K562 (cell line): ENCODE results near the gene ZNF768. TPM values are rescaled to one million over a fixed set of nuclear protein-coding genes. Genes with fewer than 3 reads are reported as not detected.

Experiments used
- DACH1 ChIP-seq: fragments of 450-650 bp; IDR thresholded peaks from 2 replicates; pipeline ENCODE4 v1.6.1; 2018; ENCODE audit not compliant: partially characterized antibody
- FOXK2 ChIP-seq, 2 experiments: fragments of 450-650 bp; IDR thresholded peaks in 1 of 2; conservative IDR thresholded peaks in 1 of 2; 2 replicates each; pipeline ENCODE4 v1.6.1; 2016; ENCODE audit warnings: low read depth in 2 of 2, mild to moderate bottlenecking in 1 of 2
- GATAD2A ChIP-seq: fragments of 450-650 bp; IDR thresholded peaks from 2 replicates; pipeline ENCODE4 v1.6.1; 2017
- GTF2A2 ChIP-seq: IDR thresholded peaks from 2 replicates; pipeline ENCODE4 v1.6.1; 2016; ENCODE audit warnings: mild to moderate bottlenecking, missing genetic modification characterization, missing compliant biosample characterization
- NCOA1 ChIP-seq: fragments of 450-650 bp; IDR thresholded peaks from 2 replicates; pipeline ENCODE4 v1.6.1; 2016; ENCODE audit warnings: low read depth
- NR2C1 ChIP-seq, 2 experiments: fragments of 450-650 bp; IDR thresholded peaks; 2 replicates each; pipeline ENCODE4 v1.6.1; 2017; ENCODE audit warnings: mild to moderate bottlenecking in 2 of 2, antibody characterized with exemption in 1 of 2, inconsistent platforms in 1 of 2, missing compliant biosample characterization in 1 of 2, missing genetic modification characterization in 1 of 2
- PTRF ChIP-seq: fragments of 450-650 bp; IDR thresholded peaks from 2 replicates; pipeline ENCODE4 v1.6.1; 2016; ENCODE audit warnings: mild to moderate bottlenecking, missing genetic modification characterization, missing compliant biosample characterization
- RUNX1 ChIP-seq: sonication (generic); IDR thresholded peaks from 2 replicates; pipeline ENCODE4 v1.6.1; 2016; ENCODE audit warnings: antibody characterized with exemption, low read depth
- ZBTB9 ChIP-seq: fragments of 450-650 bp; formaldehyde crosslinking; IDR thresholded peaks from 2 replicates; pipeline ENCODE4 v1.4.0; 2020; ENCODE audit warnings: mild to moderate bottlenecking, moderate library complexity
- ZNF134 ChIP-seq: fragments of 250-450 bp; sonication (Bioruptor Pico); conservative IDR thresholded peaks from 2 replicates; pipeline ENCODE4 v1.4.0; 2020
- polyA plus RNA-seq, 8 experiments: library from polyadenylated mRNA; depleted of rRNA in 4 of 8; stranded (reverse) in 5 of 8; unstranded in 3 of 8; fragments of >200 nt; fragmentation: Nextera tagmentation in 2 of 8; fragmentation: Illumina TruSeq in 1 of 8; extraction: Ambion mirVana in 2 of 8; extraction: Trizol in 1 of 8; gene quantifications; 2 replicates each; pipeline versions ENCODE4 v1.2.1 to v1.2.3, GENCODE V29; 2011 to 2014; ENCODE audit warnings: inconsistent platforms in 1 of 8, missing spikeins in 1 of 8
- total RNA-seq, 7 experiments: library from RNA; depleted of rRNA in 6 of 7; stranded (reverse); fragments of >200 nt in 6 of 7; fragmentation: Illumina TruSeq in 2 of 7; extraction: Trizol in 2 of 7; gene quantifications; 2 replicates each; pipeline versions ENCODE4 v1.2.1 to v1.2.3, GENCODE V29; 2011 to 2021; ENCODE audit warnings: low replicate concordance in 1 of 7
- TF ChIP-seq, protein P1 (sequence below), 2 experiments: fragments of 450-650 bp; IDR thresholded peaks; 2 replicates each; pipeline ENCODE4 v1.6.1; 2016; ENCODE audit warnings: mild to moderate bottlenecking in 2 of 2, borderline replicate concordance in 1 of 2, low read depth in 1 of 2, moderate library complexity in 1 of 2
- TF ChIP-seq, protein P2 (sequence below): fragments of 200-800 bp; sonication (Bioruptor generic); IDR thresholded peaks from 2 replicates; pipeline ENCODE4 v1.6.1; 2017; ENCODE audit warnings: missing genetic modification characterization, missing compliant biosample characterization
- TF ChIP-seq, protein P3 (sequence below): fragments of 250-450 bp; sonication (Bioruptor Pico); IDR thresholded peaks from 2 replicates; pipeline ENCODE4 v1.4.0; 2020; ENCODE audit warnings: mild to moderate bottlenecking, moderate library complexity

ZNF768 gene
- total and polyA plus RNA-seq, 9 of the 15 experiments (the other 6 are each of a cell fraction or from before 2014, with no cell fraction given): 0.13 to 50.7 (median 26.9) TPM

- TF ChIP-seq, protein P1, sequence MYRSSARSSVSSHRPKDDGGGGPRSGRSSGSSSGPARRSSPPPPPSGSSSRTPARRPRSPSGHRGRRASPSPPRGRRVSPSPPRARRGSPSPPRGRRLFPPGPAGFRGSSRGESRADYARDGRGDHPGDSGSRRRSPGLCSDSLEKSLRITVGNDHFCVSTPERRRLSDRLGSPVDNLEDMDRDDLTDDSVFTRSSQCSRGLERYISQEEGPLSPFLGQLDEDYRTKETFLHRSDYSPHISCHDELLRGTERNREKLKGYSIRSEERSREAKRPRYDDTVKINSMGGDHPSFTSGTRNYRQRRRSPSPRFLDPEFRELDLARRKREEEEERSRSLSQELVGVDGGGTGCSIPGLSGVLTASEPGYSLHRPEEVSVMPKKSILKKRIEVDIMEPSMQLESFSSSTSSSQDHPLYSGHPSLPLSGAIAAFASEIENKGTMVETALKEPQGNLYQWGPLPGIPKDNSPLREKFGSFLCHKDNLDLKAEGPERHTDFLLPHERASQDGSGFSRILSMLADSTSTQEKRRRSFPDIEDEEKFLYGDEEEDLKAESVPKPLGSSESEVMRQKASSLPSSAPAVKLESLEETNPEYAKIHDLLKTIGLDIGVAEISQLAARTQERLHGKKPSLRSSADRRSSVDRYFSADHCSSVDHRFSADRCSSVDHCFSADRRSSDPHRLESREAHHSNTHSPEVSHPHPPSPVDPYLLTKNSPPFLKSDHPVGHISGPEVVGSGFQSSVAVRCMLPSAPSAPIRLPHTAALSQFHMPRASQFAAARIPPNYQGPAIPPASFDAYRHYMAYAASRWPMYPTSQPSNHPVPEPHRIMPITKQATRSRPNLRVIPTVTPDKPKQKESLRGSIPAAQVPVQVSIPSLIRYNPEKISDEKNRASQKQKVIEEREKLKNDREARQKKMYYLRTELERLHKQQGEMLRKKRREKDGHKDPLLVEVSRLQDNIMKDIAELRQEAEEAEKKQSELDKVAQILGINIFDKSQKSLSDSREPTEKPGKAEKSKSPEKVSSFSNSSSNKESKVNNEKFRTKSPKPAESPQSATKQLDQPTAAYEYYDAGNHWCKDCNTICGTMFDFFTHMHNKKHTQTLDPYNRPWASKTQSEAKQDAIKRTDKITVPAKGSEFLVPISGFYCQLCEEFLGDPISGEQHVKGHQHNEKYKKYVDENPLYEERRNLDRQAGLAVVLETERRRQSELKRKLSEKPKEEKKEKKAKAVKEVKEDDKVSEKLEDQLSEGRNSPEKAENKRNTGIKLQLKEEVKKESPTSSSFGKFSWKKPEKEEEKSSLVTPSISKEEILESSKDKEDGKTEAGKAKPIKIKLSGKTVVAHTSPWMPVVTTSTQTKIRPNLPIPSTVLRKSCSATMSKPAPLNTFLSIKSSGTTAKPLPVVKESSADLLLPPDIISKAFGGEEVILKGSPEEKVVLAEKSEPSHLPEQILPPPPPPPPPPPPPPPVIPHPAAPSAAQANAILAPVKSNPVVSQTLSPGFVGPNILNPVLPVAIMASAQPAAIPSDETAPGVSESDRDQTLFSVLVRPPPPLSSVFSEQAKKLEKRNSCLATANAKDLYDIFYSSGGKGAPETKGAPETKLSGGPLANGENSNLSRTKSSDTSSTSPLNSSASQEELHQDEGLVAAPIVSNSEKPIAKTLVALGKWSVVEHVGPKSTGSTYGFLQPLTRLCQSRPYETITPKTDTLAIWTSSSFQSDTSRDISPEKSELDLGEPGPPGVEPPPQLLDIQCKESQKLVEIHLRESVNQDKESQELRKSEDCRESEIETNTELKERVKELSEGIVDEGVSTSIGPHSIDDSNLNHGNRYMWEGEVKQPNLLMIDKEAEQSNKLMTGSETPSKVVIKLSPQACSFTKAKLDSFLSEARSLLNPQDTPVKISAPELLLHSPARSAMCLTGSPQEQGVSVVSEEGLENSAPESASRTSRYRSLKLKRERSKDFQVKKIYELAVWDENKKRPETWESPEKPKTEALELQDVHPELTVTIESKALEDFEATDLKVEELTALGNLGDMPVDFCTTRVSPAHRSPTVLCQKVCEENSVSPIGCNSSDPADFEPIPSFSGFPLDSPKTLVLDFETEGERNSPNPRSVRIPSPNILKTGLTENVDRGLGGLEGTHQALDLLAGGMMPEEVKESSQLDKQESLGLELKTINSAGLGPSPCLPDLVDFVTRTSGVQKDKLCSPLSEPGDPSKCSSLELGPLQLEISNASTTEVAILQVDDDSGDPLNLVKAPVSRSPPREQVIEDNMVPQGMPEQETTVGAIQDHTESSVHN (IDR thresholded peaks at IDR 0.05; ENCODE audit: borderline replicate concordance in 1 of 2, low read depth in 1 of 2): no peak
- TF ChIP-seq FOXK2 (conservative IDR thresholded peaks at IDR 0.05 in 1 of 2, IDR thresholded peaks at IDR 0.05 in 1 of 2; ENCODE audit: low read depth in 2 of 2) (peak; percentile 88 to 89), ZNF134 (CRISPR knock-in tag) (no peak; the same call in 1 of the 2 replicates), GATAD2A (0 out of 2 replicates have a peak, but pooled peaks have one; percentile 29), NR2C1 (IDR thresholded peaks at IDR 0.05) (peak; percentile 95), NR2C1 (tag; IDR thresholded peaks at IDR 0.05) (peak; percentile 96), GTF2A2 (0 out of 2 replicates have a peak, but pooled peaks have one; percentile 20), NCOA1 (no peak), RUNX1 (peak; percentile 74; the same call in 1 of the 2 replicates), DACH1 (peak; percentile 33), ZBTB9 (CRISPR knock-in tag) (peak; percentile 65; the same call in 1 of the 2 replicates), PTRF (tag) (no peak)
- TF ChIP-seq, protein P2, sequence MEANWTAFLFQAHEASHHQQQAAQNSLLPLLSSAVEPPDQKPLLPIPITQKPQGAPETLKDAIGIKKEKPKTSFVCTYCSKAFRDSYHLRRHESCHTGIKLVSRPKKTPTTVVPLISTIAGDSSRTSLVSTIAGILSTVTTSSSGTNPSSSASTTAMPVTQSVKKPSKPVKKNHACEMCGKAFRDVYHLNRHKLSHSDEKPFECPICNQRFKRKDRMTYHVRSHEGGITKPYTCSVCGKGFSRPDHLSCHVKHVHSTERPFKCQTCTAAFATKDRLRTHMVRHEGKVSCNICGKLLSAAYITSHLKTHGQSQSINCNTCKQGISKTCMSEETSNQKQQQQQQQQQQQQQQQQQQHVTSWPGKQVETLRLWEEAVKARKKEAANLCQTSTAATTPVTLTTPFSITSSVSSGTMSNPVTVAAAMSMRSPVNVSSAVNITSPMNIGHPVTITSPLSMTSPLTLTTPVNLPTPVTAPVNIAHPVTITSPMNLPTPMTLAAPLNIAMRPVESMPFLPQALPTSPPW (CRISPR knock-in tag): peak; percentile 83
- TF ChIP-seq, protein P3, sequence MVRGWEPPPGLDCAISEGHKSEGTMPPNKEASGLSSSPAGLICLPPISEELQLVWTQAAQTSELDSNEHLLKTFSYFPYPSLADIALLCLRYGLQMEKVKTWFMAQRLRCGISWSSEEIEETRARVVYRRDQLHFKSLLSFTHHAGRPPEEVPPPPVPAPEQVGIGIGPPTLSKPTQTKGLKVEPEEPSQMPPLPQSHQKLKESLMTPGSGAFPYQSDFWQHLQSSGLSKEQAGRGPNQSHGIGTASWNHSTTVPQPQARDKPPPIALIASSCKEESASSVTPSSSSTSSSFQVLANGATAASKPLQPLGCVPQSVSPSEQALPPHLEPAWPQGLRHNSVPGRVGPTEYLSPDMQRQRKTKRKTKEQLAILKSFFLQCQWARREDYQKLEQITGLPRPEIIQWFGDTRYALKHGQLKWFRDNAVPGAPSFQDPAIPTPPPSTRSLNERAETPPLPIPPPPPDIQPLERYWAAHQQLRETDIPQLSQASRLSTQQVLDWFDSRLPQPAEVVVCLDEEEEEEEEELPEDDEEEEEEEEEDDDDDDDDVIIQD (CRISPR knock-in tag): 0 out of 2 replicates have a peak, but pooled peaks have one; percentile 22
Observed at GRCh38 chr16:30571445-30572322, 45.3 kb upstream of the ZNF768 start, which contains the start of gene ZNF688 (continued).
